Stimulated activated CD4-positive, alpha-beta T cell treated with anti-CD3 and anti-CD28 coated beads, TNF-alpha, amount 100 ng/mL, for 48 hours (primary cell): ENCODE results near the gene COL5A1.

ENCODE experiments used
- DNase-seq, 3 donors: peaks; one replicate each; pipeline ENCODE4 v3.0.0-alpha.2; 2020; ENCODE audit warnings: low read depth in 3 of 3

COL5A1 gene

GRCh38 chr9:134834217-134834956 lies 192.8 kb downstream of the COL5A1 start:
- no peak for DNase-seq

DNA sequence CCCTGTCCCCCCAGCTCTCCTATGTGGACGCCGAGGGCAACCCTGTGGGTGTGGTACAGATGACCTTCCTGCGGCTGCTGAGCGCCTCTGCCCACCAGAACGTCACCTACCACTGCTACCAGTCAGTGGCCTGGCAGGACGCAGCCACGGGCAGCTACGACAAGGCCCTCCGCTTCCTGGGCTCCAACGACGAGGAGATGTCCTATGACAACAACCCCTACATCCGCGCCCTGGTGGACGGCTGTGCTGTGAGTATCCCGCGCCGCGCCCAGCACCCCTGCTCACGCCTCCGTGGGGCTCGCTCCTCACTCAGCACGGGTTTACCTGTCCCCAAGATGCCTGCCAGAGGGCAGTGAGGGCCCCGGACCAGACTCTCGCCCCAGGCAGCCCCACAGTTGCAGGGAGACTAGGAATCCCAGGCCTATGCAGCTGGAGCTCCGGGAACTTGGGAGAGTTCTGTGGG lies 193.4 kb downstream of the COL5A1 start:
- no peak for DNase-seq

DNA sequence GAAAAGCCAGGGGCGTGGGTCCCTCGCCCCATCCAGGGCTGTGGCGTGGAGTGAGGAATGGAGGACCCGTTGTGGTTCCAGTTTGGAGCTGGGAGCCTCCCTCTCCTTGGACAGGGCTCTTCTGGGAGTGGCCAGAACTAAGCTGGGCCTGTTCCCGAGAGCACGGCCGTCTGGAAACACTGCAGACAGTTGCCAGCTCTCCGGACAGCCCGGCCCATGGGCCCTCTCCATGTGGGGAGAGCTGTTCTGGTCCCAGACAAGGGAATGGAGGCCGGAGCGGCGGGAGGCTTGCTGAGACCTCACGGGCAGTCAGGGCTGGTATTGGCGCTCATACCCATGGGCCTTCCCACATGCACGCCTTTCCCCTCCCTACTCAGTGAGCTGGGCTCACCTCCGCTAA lies 193.8 kb downstream of the COL5A1 start:
- DNase-seq, result no peak

DNA sequence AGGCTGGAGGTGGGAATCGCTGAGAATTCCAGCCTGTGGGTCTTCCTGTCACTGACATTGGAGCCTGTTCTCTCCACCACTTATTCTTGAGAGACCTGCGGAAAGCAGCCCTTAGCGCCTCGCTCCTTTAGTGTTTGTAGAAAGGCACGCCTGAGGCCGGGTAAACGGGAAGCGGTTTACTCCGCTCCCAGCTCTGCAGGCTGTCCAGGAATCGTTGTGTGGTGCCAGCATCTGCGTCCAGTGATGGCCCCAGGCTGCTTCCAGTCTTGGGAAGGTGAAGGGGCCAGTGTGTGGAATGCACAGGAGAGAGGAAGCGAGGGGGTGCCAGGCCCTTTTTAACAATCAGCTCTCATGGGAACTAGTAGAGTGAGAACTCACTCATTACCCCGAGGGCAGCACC lies 194.4 kb downstream of the COL5A1 start:
- DNase-seq, result no peak

GRCh38 chr9:134836406-134836970 lies 194.9 kb downstream of the COL5A1 start:
- no peak for DNase-seq

DNA sequence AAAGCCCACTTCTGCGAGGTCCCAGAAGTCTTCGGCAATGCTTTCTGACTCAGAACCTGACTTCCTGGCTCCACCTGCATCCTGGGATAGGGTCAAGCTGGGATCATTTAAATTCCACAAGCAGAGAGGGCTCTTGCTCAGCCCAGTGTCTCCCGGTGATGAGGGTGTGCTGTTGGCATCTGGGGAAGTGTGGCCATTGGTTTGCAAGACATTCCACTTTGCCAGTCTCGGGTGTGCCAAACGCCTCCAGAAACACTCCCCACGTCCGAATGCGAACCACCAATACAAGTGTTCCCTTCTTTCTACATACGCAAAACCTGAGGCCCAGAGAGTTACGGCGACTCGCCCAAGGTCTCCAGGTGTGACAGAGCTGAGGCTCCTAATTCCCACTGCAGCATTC lies 195.9 kb downstream of the COL5A1 start:
- no peak for DNase-seq

- DNase-seq, result no peak
Measured at GRCh38 chr9:134838651-134839454, 197.2 kb downstream of the COL5A1 start.

DNA sequence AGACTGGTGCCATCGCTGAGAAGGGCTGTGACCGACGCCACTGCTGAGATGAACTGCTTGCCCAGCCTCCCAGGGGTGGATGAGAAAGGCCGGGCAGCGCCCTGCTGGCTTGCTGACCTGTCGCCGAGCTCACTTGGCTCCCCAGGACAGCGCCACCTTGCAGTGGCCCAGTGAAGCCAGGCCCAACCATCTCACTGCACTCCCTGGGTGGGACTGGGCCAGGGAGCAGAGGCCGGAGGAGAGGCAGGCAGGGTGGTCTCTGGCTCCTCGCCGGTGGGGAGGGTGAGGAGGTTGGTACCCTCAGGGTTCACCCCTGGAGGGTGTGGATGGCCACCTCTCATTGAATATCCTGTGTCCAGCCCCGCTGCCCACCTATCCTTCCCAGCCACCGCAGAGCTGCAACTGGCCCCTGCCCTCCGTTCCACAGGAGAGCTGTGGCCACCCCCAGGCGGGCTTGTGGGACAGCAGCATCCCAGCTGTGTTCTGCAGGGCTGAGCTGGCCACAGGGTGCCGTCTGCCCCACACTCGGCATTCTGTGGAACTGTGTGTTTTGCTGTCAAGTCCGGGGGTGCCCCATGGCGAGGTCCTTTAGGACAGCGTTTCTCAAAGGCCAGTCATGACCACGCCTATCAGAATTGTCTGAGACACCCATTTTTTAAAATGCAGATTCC lies 198.0 kb downstream of the COL5A1 start:
- no peak for DNase-seq

- no peak for DNase-seq
Measured at GRCh38 chr9:134840511-134840910, 198.9 kb downstream of the COL5A1 start.

DNA sequence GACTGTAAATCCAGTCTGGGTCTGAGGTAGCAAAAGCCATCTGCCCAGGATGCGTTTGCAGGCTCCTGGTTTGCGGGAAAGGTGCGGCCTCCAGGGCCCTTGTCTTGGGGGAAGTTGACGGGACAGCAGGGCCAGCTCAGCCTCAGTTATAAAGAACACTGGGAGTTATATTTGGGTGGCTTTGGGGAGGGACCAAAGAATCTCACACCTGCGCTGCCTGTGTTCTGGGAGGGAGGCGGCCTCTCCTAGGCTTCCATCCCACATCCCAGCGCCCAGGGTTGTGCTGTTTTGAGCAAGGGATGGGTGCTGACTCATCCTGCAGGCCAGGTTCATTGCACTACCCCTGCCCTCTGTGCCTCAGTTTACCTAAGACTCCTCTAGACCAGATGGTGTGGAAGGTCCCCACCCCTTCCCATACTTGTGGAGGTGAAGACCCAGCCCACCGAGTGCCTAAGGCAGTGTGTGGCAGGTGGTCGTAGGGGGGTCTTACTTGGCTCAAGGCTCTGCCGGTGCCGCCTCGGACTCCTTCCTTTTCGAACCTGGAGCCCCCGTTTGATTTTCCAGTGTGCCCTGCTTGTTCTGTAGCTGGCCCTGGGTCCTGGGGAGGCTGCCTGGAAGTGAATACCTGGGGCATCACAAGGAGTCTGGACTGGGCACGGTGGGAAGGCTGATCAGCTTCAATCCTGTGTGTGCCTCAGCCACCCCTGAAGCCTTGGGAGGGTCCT lies 199.7 kb downstream of the COL5A1 start:
- DNase-seq, result no peak

GRCh38 chr9:134842321-134842720 lies 200.7 kb downstream of the COL5A1 start:
- no peak for DNase-seq

DNA sequence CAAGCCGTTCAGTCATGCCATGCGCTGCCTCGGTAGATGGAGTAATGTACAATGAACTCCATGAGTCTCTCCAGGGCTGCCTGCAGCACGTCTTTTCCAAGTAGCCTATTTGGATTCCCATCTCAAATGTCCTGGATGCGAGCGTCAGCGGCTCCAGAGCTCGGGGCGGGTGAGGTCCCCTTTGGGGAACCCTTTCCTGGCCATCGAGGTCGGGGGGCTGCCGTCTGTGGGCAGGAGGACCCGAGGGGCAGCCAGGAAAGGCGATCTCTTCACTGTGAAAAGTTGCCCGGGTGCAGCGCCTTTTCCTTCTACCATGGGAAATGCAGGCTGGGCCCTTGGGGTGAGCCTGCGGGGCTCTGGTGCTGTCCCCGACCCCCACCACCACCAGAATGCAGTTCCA lies 202.1 kb downstream of the COL5A1 start:
- no peak for DNase-seq

- DNase-seq, result no peak
Measured at GRCh38 chr9:134844821-134845220, 203.2 kb downstream of the COL5A1 start.

GRCh38 chr9:134846187-134846586 lies 204.6 kb downstream of the COL5A1 start:
- DNase-seq, result no peak

GRCh38 chr9:134846699-134847098 lies 205.1 kb downstream of the COL5A1 start:
- DNase-seq, result no peak

DNA sequence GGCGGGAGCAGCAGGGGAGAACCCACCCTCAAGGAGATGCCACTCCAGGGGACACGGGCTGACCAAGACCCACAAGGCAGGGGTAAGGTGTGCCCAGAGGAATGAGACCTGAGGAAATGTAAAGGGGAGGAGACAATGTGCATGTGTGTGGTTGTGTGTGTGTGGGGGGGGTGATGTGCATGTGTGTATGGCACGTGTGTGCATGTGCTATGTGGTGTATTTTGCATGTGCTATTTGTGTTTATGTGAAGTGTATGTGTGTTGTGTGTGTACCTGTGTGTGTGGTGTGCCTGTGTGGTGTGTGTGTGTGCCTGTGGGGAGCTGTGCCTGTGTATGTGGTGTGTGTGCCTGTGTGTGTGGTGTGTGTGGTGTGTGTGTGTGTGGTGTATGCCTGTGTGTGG lies 205.5 kb downstream of the COL5A1 start:
- DNase-seq, result no peak

- no peak for DNase-seq
Measured at GRCh38 chr9:134847752-134848432, 206.3 kb downstream of the COL5A1 start.

DNA sequence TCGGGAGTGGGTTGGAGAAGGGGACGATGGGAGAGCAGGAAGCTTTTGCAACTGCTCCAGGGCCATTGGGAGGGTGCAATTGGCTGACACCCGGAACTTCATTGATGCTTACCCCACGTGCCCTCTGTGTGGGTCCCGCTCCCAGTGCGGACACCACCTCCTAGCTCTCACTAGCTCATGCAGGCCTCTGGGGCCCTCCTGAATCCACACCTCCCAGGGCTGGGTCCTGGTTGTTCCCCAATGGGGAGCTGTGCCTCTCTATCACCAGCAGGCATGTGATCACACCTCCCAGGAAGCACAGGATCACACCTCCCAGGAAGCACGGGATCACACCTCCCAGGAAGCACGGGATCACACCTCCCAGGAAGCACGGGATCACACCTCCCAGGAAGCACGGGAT lies 206.9 kb downstream of the COL5A1 start:
- DNase-seq, result no peak

GRCh38 chr9:134850611-134851010 lies 209.0 kb downstream of the COL5A1 start:
- no peak for DNase-seq

- no peak for DNase-seq
Measured at GRCh38 chr9:134851020-134851419, 209.4 kb downstream of the COL5A1 start.
